ENCODE data around the gene MOGAT2. TPM values are rescaled to one million over a fixed set of nuclear protein-coding genes. Genes with fewer than 3 reads are reported as not detected.
A peak's percentile ranks its signal among the peaks of the same experiment; 100 is the strongest.

Gene MOGAT2
- total and polyA plus RNA-seq, 12 donors: 0.13 to 0.35 (median 0.20) TPM; not detected in 8

DNA sequence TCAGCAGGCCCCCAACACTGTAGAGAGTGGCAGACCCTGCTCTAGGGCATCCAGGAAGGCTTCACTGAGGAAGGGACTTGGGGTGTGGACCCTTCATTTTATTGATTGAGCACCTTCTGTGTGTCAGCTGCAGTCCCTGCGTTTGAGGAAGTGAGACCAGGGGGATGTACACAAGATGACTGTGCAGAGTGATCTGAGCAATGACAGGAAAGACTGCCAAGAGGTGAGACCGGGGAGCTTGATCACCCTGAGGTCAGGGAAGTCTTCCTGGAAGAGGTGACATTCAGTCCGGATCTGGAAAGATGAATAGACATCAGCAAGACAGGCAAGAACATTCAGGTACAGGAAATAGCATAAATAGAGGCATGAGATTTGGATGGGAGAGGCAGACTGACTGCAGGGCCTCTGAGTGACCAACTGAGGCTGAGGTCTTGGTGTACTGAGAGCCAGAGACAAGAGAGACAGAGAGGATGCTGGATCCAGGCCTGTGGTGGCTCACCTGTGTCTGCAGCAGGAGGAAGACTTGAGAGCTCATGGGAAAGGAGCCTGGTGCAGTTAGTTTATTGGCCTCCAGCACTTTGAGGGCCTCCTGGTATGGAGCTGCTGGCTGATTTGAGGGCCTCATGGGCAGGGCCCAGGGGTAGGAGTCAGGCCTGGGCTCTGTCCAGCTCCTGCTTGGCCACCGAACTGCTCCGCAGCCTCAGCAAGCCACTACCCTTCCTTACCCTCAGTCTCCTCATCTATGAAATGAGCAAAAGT, 56.1 kb downstream of the MOGAT2 start:
- intact Hi-C loops (cut with DNase I): no loop called here
- no peak overlapping the region for H3K4me3 ChIP-seq
- peak overlapping the region in 2 of 10 donors; percentile 62 to 87 for H3K27ac ChIP-seq
- H3K9me3 ChIP-seq: no peaks in the 10 kb centered on the region
- WGBS, 2 donors: 76 to 85% methylated on average over 5 of the region's 5 CpGs
- no peaks in the 10 kb centered on the region for H3K36me3 ChIP-seq
- DNase-seq (no peak), ATAC-seq (no peak)
- H3K4me1 ChIP-seq: peaks cover 3 to 70% (median 6%) of the 10 kb centered on the region in 9 donors
- TF ChIP-seq, protein P1, sequence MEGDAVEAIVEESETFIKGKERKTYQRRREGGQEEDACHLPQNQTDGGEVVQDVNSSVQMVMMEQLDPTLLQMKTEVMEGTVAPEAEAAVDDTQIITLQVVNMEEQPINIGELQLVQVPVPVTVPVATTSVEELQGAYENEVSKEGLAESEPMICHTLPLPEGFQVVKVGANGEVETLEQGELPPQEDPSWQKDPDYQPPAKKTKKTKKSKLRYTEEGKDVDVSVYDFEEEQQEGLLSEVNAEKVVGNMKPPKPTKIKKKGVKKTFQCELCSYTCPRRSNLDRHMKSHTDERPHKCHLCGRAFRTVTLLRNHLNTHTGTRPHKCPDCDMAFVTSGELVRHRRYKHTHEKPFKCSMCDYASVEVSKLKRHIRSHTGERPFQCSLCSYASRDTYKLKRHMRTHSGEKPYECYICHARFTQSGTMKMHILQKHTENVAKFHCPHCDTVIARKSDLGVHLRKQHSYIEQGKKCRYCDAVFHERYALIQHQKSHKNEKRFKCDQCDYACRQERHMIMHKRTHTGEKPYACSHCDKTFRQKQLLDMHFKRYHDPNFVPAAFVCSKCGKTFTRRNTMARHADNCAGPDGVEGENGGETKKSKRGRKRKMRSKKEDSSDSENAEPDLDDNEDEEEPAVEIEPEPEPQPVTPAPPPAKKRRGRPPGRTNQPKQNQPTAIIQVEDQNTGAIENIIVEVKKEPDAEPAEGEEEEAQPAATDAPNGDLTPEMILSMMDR (IDR thresholded peaks at IDR 0.05): no peak
- H3K27me3 ChIP-seq: peaks cover 0 to 10% (median 2%) of the 10 kb centered on the region in 7 donors

DNA sequence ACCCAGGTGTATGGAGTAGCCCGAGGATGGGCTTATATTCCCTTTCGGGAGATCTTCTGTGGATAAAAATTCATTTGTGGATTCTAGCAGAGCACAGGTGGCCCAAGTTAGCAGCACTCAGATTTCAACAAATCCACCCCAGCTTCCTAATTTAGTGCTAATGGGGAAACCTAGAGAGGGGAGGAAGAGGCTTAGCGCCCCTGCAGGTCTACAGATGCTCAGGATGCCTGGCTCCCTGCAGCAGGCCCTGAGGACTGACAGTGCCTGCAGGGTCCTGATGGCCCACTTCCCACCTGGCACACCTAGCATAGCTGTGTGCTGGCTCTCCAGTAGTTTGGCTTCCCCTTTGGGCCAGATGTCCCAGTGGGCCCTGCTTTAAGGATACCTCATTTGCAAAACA, 57.4 kb downstream of the MOGAT2 start:
- H3K9me3 ChIP-seq: no peaks in the 10 kb centered on the region
- DNase-seq (no peak), ATAC-seq (no peak)
- no peak overlapping the region for H3K27ac ChIP-seq
- H3K27me3 ChIP-seq: no peaks in the 10 kb centered on the region
- intact Hi-C loops (cut with DNase I): no loop called here
- no peaks in the 10 kb centered on the region for H3K36me3 ChIP-seq
- H3K4me1 ChIP-seq: peaks cover 0 to 62% (median 0%) of the 10 kb centered on the region in 9 donors
- 96 to 97% methylated on average over 3 of the region's 3 CpGs for WGBS, 2 donors
- no peak overlapping the region for H3K4me3 ChIP-seq
- TF ChIP-seq, protein P1 (IDR thresholded peaks at IDR 0.05): no peak

DNA sequence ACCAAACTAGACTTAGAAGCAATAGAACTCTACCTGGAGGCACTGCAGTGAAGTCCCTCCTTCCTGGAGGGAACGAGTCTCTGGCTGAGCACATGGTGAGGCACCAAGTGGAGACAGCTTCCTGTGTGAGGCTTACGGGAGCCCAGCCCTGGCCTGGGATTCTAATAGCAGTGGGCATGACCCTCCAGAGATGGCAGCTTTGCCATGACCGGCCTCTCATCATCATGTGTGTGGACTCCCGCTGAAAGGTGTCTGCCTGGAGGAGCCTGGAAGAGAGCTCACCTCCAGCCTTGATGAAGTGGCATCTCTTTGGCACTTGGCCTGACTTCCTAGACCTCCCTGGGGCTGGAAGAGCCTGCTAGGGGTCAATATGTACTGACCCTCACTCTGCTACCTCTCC, 58.9 kb downstream of the MOGAT2 start:
- 92 to 94% methylated on average over 4 of the region's 4 CpGs for WGBS, 2 donors
- no peak for ATAC-seq

DNA sequence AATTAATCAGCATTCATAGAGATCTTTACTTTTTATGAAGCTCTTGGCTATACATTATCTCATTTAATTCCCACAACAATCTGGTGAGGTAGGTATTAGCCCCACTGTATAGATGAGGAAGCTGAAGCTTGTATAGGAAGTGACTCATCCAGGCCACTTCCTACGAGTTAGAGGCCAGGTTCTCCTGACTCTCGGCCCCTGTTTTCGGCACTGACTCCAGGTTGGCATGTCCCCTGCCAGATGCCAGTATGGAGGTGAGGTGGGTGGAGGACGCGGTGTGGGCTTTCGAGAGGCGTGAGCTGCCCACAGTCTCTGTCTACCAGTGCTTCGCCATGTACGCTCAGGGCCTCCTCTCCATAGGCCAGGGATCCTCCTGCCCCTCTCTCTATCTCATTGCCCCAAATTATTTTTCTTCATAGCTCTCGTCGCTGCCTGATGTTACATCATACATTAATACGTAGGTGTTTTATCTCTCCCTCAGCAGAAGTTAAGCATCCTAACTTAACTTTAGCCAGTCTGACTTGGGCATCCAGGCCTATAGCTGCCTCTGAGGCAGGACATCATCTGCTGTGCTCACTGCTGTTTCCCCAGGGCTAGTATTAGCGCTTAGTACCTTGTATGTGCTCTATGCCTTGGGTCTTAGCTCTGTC, 59.9 kb downstream of the MOGAT2 start:
- peak overlapping the region in 2 of 10 donors; percentile 22 to 77 for H3K27ac ChIP-seq
- H3K36me3 ChIP-seq: no peaks in the 10 kb centered on the region
- no peaks in the 10 kb centered on the region for H3K27me3 ChIP-seq
- no peak overlapping the region for H3K4me3 ChIP-seq
- 84 to 89% methylated on average over 13 of the region's 13 CpGs for WGBS, 2 donors
- peaks cover 0 to 37% (median 0%) of the 10 kb centered on the region in 9 donors for H3K4me1 ChIP-seq
- intact Hi-C loops (cut with DNase I): no loop called here
- H3K9me3 ChIP-seq: no peaks in the 10 kb centered on the region
- DNase-seq: no peak
- TF ChIP-seq, protein P1 (IDR thresholded peaks at IDR 0.05): no peak
- peak in 1 of 8 donors; percentile 44 for ATAC-seq

More for the DNA sequence above, 58.9 kb downstream of the MOGAT2 start:
- peaks cover 0 to 48% (median 0%) of the 10 kb centered on the region in 9 donors for H3K4me1 ChIP-seq
- TF ChIP-seq, protein P1 (IDR thresholded peaks at IDR 0.05): no peak
- H3K27ac ChIP-seq: peak overlapping the region in 2 of 10 donors; percentile 22 to 77
- H3K36me3 ChIP-seq: no peaks in the 10 kb centered on the region
- intact Hi-C loops (cut with DNase I): no loop called here
- no peak overlapping the region for H3K4me3 ChIP-seq
- no peak for DNase-seq
- H3K27me3 ChIP-seq: no peaks in the 10 kb centered on the region
- no peaks in the 10 kb centered on the region for H3K9me3 ChIP-seq

All from heart right ventricle (tissue), 16 donors.